AG10803 (cell line): ENCODE data around the gene RASA3.

Experiments
- DNase-seq: peaks from one replicate; pipeline ENCODE4 v3.0.0; 2010; ENCODE audit warnings: low read depth
- H3K4me3 ChIP-seq: 2 replicates; pipeline ENCODE4 v1.5.1; 2011; ENCODE audit warnings: mild to moderate bottlenecking, low read length, control low read depth
- CTCF ChIP-seq: conservative IDR thresholded peaks from 2 replicates; pipeline ENCODE4 v1.5.1; 2011; ENCODE audit warnings: mild to moderate bottlenecking, low read length, control low read depth, inconsistent platforms

Gene RASA3

GRCh38 chr13:114167885-114168284 is 35.5 kb upstream of the RASA3 start:
- TF ChIP-seq CTCF: no peak
- H3K4me3 ChIP-seq: no peak overlapping the region
- no peak for DNase-seq

DNA sequence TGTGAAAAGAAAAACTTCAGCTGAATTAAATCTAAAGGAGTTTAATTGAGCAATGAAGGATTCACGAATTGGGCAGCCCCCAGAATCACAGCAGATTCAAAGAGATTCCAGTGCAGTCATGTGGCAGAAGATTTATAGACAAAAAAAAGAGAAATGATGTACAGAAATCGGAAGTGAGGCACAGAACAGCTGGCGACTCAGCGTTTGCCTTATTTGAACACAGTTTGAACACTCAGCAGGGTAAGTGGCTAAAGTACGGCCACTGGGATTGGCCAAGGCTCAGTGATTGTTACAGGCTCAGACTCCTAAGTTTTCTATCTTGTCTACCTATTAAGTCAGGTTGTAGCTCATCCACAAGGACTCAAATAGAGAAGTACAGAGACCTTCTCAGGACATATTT is 35.0 kb upstream of the RASA3 start:
- peak; percentile 15 for DNase-seq
- no peak overlapping the region for H3K4me3 ChIP-seq
- TF ChIP-seq CTCF: no peak

DNA sequence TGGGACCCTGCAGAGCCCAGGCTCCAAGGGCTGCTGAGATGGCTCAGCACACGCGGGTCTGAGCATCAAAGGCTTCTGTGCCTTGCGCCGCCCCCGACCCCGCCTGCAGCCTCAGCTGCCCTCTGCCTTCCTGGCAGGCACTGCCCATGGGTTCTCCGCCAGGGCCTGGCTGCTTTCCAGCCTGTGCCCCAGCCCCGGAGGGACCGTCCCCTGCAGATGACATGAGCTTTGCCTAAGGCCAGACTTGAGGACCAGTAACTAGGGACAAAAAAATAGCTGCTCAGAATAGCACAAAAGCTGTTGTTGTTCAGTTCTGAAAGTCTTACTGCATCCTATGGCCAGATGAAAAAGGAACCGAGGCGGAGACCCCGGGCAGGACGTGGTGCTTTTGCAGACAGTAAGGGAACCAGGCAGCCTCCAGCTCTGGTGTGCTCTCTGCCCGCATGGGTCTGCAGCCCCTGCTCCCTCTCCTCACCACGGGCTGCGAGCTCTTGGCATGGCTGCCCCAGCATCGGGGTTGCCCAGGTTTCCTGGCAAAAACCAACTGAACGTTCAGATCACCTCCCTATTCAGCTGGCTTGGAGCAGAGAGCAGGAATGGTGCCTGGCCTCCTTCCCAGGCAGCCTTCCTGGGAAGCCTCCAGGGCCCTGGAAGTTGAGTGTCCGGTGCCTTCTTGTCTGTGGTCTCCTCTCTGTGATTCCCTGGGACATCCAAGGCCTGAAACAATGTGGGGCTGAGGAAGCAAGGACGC is 34.1 kb upstream of the RASA3 start:
- no peak for TF ChIP-seq CTCF
- DNase-seq: peak; percentile 21

DNA sequence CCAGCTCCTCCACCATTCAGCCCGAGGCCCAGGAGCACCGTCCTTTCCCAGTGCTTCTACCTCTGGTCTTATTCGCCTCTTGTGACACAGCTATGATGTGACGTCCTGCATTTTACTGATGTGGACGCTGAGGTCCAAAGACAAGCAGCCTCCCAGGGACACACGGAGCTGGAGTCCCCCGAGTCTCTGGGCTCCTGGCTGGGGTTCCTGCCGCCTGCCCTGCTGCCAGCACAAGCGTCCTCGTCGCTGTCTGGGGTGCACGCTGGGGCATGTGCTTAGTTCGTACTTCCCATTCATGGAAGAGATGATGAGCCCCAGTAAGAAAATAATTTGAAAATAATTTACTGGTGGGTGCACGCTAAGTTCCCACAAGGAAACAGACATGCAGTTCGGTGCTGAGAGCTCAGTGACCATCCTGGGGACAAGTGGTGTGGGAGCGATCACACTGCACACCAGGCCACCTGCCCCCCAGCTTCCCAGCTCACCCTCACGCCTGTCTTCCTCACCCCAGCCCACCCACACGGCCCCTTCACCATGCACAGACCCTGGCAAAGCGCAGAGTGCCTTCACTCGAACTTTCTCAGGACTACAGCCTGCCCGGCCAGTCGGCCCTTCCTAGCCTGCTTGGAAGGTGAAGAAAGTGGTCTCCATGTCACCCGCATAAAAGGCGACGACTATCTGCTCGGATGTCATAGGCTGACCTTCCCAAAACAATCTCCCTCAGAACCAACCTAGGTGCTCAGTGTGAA is 32.4 kb upstream of the RASA3 start:
- TF ChIP-seq CTCF: no peak
- H3K4me3 ChIP-seq: no peak overlapping the region
- no peak for DNase-seq

More for the DNA sequence above, 34.1 kb upstream of the RASA3 start:
- no peak overlapping the region for H3K4me3 ChIP-seq

GRCh38 chr13:114164053-114164452 is 31.6 kb upstream of the RASA3 start:
- DNase-seq: no peak
- no peak for TF ChIP-seq CTCF

DNA sequence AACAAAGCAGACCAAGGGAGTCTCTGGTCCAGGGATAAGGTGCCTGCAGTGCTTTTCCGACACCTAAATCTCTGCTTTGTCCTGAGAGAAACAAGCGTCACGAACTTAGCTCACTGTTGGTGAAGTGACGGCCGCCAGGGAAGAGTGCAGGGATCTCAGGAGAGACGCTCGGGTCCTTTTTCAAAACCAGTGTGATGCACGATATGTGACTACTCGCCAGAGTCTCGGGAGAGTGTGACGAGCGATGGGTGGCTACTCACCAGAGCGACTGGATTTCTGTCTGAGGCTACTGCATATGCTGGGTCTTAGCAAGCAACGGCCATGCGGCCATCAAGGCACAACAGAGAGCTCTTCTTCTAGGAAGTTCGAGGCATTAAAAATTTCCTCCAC is 30.1 kb upstream of the RASA3 start:
- DNase-seq: no peak
- no peak overlapping the region for H3K4me3 ChIP-seq
- no peak for TF ChIP-seq CTCF

More at GRCh38 chr13:114164053-114164452, 31.6 kb upstream of the RASA3 start:
- H3K4me3 ChIP-seq: no peak overlapping the region
